Thyroid gland (tissue), 4 donors: ENCODE results near the gene COQ6. TPM values are rescaled to one million over a fixed set of nuclear protein-coding genes. Genes with fewer than 3 reads are reported as not detected.

Experiments
- DNase-seq, 2 donors: peaks; one replicate each; pipeline ENCODE4 v3.0.0-alpha.2; 2019
- H3K27ac ChIP-seq, 3 donors: fragments of 200-600 bp; sonication (generic); 1 replicate in 2 of 3; 2 replicates in 1 of 3; pipeline ENCODE4 v1.5.1; 2016 to 2019; ENCODE audit warnings: mild to moderate bottlenecking in 1 of 3, moderate library complexity in 1 of 3
- H3K27me3 ChIP-seq: fragments of 200-600 bp; sonication (generic); one replicate; pipeline ENCODE4 v1.5.1; 2019
- H3K36me3 ChIP-seq, 2 donors: fragments of 200-600 bp; sonication (generic); one replicate each; pipeline ENCODE4 v1.5.1; 2016 to 2019
- H3K4me1 ChIP-seq, 2 donors: fragments of 200-600 bp; sonication (generic); one replicate each; pipeline ENCODE4 v1.5.1; 2017 to 2019
- H3K4me3 ChIP-seq, 3 donors: fragments of 200-600 bp; sonication (generic); replicated peaks in 1 of 3; 1 replicate in 2 of 3; 2 replicates in 1 of 3; pipeline ENCODE4 v1.5.1; 2016; ENCODE audit warnings: mild to moderate bottlenecking in 1 of 3
- H3K9me3 ChIP-seq: fragments of 200-600 bp; sonication (generic); one replicate; pipeline ENCODE4 v1.5.1; 2017
- CTCF ChIP-seq, 6 experiments: fragments of 200-600 bp in 3 of 6; fragments of 450-650 bp in 3 of 6; sonication (generic) in 3 of 6; IDR thresholded peaks; one replicate each; pipeline ENCODE4 v1.5.1; 2016 to 2019; ENCODE audit warnings: antibody characterized with exemption in 6 of 6, mild to moderate bottlenecking in 2 of 6, inconsistent platforms in 1 of 6, moderate library complexity in 1 of 6
- POLR2A ChIP-seq, 2 donors: fragments of 450-650 bp; IDR thresholded peaks; one replicate each; pipeline ENCODE4 v1.6.1; 2017; ENCODE audit warnings: antibody characterized with exemption in 2 of 2, mild to moderate bottlenecking in 2 of 2, moderate library complexity in 1 of 2
- WGBS, 2 donors: methylation state at CpG; one replicate each; pipeline ENCODE4 v1.1.5; 2017; 5-methylcytosine and 5-hydroxymethylcytosine counted together
- intact Hi-C: fragments of 100-400 bp; cut with DNase I; formaldehyde crosslinking; loops from one replicate; pipeline ENCODE4 v1.15.1; 2023
- total RNA-seq, 4 donors: library from RNA; depleted of rRNA; stranded (reverse); fragments of >200 nt; gene quantifications; one replicate each; pipeline ENCODE4 v1.2.3, GENCODE V29; 2016

The COQ6 gene
- total RNA-seq, 4 donors from 2014 or later: 33.2 to 106 (median 49.7) TPM

GRCh38 chr14:73955674-73956073, 5.6 kb downstream of the COQ6 start:
- peaks cover 49 to 64% of the 10 kb centered on the region in 2 donors for H3K36me3 ChIP-seq
- H3K9me3 ChIP-seq: no peaks in the 10 kb centered on the region
- no peak for TF ChIP-seq POLR2A (IDR thresholded peaks at IDR 0.05)
- TF ChIP-seq CTCF (IDR thresholded peaks at IDR 0.05): no peak
- intact Hi-C loops: no loop called here
- no peak overlapping the region for H3K27ac ChIP-seq
- no peaks in the 10 kb centered on the region for H3K27me3 ChIP-seq
- peaks cover 6 to 7% of the 10 kb centered on the region in 2 donors for H3K4me1 ChIP-seq
- H3K4me3 ChIP-seq: no peak overlapping the region
- WGBS, 2 donors: 90 to 95% methylated on average over 5 of the region's 5 CpGs
- DNase-seq: no peak

GRCh38 chr14:73958591-73958990, 8.5 kb downstream of the COQ6 start:
- H3K27me3 ChIP-seq: no peaks in the 10 kb centered on the region
- intact Hi-C loops: no loop called here
- DNase-seq: no peak
- TF ChIP-seq POLR2A (IDR thresholded peaks at IDR 0.05): no peak
- no peak for TF ChIP-seq CTCF (IDR thresholded peaks at IDR 0.05)
- no peaks in the 10 kb centered on the region for H3K9me3 ChIP-seq
- no peak overlapping the region for H3K27ac ChIP-seq
- no peak overlapping the region for H3K4me3 ChIP-seq
- H3K4me1 ChIP-seq: no peaks in the 10 kb centered on the region
- H3K36me3 ChIP-seq: peaks cover 67 to 80% of the 10 kb centered on the region in 2 donors

GRCh38 chr14:73961192-73961591, 11.1 kb downstream of the COQ6 start:
- Histone ChIP-seq H3K36me3 (peaks cover 60 to 61% of the 10 kb centered on the region in 2 donors), H3K4me1 (no peaks in the 10 kb centered on the region), H3K9me3 (no peaks in the 10 kb centered on the region), H3K4me3 (no peak overlapping the region), H3K27ac (no peak overlapping the region), H3K27me3 (no peaks in the 10 kb centered on the region)
- intact Hi-C loops: no loop called here
- WGBS, 2 donors: 92 to 96% methylated on average over 12 of the region's 12 CpGs
- TF ChIP-seq CTCF (IDR thresholded peaks at IDR 0.05) (no peak), POLR2A (IDR thresholded peaks at IDR 0.05) (no peak)
- no peak for DNase-seq

- DNase-seq: no peak
- H3K9me3 ChIP-seq: no peaks in the 10 kb centered on the region
- peaks cover 33 to 34% of the 10 kb centered on the region in 2 donors for H3K36me3 ChIP-seq
- 97 to 98% methylated on average over 4 of the region's 4 CpGs for whole genome bisulfite sequencing, 2 donors
- intact Hi-C loops: no loop called here
- no peaks in the 10 kb centered on the region for H3K4me1 ChIP-seq
- TF ChIP-seq CTCF (IDR thresholded peaks at IDR 0.05) (no peak), POLR2A (IDR thresholded peaks at IDR 0.05) (no peak)
- no peaks in the 10 kb centered on the region for H3K27me3 ChIP-seq
- H3K4me3 ChIP-seq: no peak overlapping the region
- no peak overlapping the region for H3K27ac ChIP-seq
Observed at GRCh38 chr14:73965216-73965615, 15.1 kb downstream of the COQ6 start.

GRCh38 chr14:73968885-73969284, 18.8 kb downstream of the COQ6 start:
- 91 to 97% methylated on average over 2 of the region's 2 CpGs for WGBS, 2 donors
- TF ChIP-seq CTCF (IDR thresholded peaks at IDR 0.05) (no peak), POLR2A (IDR thresholded peaks at IDR 0.05) (no peak)
- Histone ChIP-seq H3K36me3 (peaks cover 8 to 10% of the 10 kb centered on the region in 2 donors), H3K27me3 (no peaks in the 10 kb centered on the region), H3K27ac (no peak overlapping the region), H3K9me3 (no peaks in the 10 kb centered on the region), H3K4me3 (no peak overlapping the region), H3K4me1 (peaks cover 0 to 5% of the 10 kb centered on the region in 2 donors)
- no peak for DNase-seq
- intact Hi-C loops: no loop called here
